GM21360 (cell line): ENCODE measurements around the gene C19orf25.
"Not testable (repeated sequence)": the region's sequence is repeated elsewhere in the genome, so short reads cannot be mapped to it uniquely, and the experiment has no call there.

Experiments used
- ATAC-seq: cut with Tn5 transposase; IDR thresholded peaks from one replicate; pipeline ENCODE4 v1.9.1; 2021; ENCODE audit warnings: mild to moderate bottlenecking, moderate library complexity; ENCODE audit not compliant: unreplicated experiment

The C19orf25 gene

DNA sequence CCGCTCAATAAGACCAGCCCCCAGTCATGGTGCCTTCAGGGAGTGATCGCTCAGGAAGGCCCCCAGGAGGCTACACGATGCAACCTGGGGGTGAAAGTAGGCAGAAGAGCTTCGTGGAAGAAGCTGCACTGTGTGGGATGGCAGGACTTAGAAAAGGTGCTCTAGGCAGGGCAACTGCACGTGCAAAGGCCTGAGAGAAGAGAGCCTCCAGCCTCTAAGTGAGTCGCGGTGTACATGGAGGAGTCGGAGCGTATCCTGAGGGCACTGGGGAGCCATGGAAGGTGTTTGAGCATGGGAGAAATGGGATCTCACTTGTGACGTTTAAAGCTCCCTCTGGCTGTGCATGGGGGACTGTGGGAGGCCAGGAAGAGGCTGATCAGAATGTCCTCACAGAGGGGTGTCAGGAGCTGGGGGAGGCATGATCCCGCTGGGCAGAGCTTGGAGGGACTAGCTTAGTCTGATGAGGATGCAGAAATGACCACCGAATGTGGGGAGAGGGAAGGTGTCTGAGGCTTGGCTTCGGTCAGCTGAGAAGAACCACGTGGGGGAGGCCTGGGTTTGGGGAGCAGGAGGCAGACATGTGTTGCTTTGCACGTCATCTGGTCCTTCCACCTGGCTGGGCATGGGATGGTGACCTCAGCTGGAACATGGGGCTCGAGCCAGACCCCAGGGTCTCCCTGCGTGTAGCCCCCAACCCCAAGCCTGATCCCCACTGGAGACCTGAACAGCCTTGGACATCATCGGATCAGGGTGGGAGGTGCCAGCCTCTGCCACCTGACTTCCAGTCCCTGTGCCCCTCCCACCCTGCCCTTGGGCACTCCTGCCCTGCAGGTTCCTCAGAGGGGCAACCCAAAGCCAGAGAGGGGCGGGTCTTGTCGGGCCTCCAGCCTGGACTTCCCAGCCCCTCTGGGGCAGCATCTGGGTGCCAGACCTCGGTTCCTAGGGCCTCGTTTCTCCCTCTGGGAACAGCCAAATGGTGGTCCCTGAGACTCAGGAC, 28.0 kb downstream of the C19orf25 start:
- ATAC-seq: no peak

DNA sequence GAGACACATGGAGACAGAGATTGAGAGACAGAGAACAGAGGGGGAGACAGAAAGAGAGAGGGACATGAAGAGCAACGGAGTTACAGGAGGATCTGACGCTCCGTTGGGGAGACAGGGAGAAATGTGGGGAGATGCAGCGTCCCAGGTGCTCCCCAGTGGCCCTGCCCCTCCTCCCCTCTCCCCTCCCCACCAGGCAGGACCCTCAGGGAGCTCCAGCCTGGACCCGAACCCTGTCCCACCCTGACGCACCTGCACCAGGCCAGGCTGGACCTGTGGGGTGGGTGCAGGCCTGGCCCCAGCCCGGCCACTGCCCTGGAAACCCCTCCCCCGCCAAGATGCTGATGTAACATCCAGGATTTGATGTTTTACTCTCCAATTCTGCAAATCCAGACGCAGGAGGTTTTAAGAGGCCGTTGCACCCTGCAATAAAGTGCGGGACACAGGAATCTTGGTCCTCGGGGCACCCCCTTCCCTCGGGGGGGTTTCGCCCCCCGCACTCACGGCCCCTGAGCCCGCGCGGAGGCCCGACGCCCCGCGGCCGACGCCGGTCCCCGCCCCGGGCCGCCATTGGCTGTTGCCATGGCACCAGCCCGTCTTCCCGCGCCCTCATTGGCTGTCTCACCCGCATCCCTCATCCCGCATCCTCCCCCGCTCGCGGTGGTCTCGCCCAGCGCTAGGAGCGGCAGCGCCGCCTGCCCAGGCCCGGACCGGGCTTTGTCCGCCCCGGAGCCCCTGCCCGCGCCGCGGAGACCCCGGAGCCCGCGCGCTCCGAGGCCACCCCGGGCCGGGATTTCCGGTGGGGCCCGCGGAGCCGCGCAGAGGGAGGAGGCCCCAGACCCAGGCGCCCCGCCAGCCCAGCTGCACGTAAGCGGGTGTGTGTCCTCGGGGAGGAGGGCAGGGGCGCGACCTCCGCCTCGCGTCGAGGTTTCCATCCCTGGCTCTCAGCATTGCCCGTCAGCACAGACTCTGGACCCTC, 29.3 kb downstream of the C19orf25 start, which contains the start of gene APC2:
Gene APC2, plus strand, starts transcription at position 655 of the 976 bp plus-strand sequence. CDS start 2,881 bp downstream, outside the sequence.
- no peak for ATAC-seq

GRCh38 chr19:1447944-1448343, 31.1 kb downstream of the C19orf25 start:
- ATAC-seq: no peak

DNA sequence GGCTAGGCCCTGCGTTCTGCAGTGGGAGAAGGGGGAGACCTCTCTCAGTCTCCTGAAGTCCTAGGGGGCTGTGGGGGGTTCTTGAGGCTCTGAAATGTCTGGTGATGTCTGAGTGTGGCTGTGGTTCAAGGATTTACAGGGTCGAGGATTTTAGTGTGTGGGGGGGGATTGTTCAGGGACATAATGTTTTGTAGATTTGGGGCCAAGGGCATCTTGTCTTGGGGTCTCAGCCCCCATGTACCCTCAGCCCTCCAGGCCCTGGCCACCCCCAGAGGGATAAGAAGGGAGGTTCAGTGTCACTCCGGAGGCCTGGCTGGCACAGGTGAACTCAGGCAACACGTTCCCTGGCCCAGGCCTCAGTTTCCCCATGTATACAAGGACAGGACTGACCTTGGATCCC, 31.5 kb downstream of the C19orf25 start:
- no peak for ATAC-seq

GRCh38 chr19:1446713-1447481, 32.1 kb downstream of the C19orf25 start:
- ATAC-seq: no peak

DNA sequence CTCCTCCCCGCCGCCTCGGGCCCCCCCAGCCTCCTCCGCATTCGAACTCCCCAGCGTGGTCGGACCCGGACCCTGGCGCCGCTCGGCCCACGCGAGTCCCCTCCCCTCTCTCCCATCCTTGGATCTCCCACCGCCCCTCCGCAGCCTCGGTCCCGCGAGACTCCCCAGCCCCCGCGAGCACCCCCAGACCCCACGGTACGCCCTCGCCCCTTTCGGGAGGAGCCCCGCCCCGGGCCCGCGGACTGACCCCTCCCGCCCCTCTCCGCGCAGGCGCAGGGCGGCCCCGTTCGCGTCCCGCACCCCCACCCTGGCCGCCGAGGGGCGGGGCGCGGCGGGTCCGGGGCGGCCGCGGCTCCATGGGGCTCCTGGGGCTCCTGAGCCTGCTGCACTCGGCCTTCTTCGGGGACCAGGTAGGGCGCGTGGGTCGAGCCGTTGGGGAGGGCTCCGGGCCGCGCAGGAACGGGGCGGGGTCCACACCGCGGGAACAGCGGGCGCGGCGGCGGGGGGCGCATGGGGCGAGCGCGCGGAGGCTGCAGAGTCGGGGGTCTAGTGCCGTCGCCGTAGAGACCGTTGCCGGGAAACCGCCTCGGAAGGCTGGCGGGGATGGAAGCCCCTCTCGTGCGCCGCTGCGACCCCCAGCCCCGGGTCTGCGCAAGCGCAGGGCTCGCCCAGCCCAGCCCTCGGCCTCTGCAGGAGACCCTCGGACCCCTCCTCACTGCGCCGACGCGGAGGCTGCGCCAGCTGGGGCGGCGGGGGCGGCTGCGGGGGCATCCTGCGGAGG, 32.9 kb downstream of the C19orf25 start:
- no peak for ATAC-seq

DNA sequence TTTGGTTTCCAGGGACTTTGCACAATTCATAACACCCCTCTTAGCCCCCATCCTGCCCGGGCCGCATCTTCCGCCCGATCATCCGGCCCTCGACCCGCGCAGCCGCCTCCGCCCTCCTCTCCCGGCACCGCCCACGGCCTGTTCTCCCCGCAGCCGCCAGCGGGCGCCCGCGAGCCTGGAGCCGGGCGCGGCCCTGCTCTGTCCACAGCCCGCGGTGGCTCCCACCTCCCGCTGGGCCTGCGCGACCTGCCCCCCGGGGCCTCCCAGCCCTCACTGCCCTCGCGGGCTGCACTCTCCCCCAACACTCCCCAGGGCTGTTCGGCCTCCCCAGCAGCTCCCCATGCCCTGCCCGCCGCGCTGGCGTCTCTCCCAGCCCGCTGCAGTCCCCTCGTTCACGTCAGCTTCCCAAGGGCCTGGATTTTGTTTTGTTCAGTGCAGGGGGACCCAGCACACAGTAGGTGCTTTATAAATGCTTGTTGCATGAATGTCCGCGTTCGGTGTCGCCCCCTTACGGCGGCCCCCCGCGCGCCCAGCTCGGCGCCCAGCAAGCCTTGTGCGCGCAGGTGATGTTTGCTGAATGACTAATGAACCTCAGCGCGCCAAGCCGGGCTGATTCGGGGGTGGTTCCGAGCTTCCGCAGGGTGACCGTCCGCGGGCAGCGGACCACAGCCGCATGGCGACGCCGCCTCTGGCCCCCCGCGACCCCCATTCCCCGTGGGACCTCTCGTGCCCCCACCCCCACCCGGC, 33.7 kb downstream of the C19orf25 start:
- ATAC-seq: peak; percentile 71

DNA sequence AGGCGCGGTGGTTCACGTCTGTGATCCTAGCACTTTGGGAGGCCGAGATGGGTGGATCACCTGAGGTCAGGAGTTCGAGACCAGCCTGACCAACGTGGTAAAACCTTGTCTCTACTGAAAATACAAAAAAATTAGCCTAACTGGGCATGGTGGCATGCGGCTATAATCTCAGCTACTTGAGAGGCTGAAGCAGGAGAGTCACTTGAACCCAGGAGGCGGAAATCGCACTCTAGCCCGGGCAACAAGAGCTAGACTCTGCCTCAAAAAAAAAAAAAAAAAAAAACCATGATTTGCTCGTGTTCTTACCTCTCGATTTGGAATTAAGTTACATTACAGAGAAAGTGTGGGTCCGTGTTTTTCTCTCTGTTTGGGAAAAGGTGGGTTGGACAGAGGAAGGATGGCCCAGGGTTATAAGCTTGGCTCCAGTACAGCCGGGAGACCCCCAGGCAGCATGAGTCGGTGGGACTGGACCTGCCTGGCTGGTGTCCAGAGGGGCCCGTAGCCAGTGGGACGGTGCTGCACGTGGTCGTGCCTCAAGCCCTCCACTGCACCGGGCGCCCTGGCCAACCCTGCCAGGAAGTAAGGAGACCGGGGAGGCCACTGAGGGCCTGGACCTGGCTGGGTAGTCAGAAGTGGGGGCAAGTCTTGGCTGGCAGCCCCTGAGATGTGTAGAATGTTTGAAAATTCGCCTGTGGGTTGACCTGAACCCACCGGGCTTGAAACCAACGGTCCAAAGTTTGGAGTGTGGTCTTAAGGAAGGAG, 37.2 kb downstream of the C19orf25 start:
- ATAC-seq: no peak

GRCh38 chr19:1441022-1441426, 38.0 kb downstream of the C19orf25 start:
- ATAC-seq: no peak

- no peak for ATAC-seq
Observed at GRCh38 chr19:1440418-1440801, 38.6 kb downstream of the C19orf25 start.

DNA sequence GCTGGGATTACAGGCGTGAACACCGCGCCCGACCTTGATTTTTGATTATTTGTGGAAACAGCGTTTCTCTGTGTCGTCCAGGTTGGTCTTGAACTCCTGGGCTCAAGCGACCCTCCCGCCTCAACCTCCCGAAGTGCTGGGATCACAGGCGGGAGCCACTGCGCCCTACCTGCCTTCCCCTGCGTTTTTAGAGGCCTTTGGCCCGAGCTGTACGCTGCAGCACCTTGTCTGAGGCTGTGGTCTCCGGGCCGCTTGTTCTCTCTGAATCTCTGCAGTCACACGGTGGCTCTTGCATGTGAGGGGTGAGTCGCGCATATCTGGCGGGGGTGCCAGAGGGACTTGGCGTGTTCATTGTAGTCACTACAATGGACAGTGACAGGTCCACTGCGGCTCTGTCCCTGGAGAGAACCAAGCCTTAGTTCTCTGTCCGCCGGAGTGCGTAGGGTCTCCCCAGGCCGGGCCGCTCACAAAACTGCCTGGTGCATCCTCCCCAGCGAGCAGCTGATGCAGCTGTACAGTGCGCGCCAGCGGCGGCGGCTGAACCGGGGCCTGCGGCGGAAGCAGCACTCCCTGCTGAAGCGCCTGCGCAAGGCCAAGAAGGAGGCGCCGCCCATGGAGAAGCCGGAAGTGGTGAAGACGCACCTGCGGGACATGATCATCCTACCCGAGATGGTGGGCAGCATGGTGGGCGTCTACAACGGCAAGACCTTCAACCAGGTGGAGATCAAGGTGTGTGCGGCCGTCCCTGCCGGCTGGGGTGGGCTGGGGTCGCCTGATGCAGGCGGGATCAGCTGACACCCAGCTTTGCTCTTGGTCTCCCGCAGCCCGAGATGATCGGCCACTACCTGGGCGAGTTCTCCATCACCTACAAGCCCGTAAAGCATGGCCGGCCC, 39.2 kb downstream of the C19orf25 start:
- ATAC-seq: not testable (repeated sequence)

DNA sequence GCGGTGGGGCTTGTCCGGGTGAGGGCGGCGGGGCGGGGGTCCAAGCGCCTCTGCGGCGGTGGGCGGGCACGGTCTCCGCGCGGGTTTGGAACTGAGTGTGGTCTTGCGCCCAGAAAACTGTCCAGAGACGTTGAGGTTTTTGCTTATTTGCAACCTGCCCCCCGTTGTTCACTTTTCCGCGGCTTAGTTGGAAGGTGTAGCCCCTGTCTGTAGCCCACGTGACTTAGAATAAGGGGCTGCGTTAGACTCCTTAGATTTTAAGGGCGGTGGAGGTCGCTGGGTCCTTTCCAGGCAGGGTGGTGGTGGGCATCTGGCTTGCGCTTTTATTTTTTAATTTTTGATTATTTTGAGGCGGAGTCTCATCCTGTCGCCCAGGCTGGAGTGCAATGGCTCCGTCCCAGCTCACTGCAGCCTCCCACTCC, 40.1 kb downstream of the C19orf25 start:
- no peak for ATAC-seq

DNA sequence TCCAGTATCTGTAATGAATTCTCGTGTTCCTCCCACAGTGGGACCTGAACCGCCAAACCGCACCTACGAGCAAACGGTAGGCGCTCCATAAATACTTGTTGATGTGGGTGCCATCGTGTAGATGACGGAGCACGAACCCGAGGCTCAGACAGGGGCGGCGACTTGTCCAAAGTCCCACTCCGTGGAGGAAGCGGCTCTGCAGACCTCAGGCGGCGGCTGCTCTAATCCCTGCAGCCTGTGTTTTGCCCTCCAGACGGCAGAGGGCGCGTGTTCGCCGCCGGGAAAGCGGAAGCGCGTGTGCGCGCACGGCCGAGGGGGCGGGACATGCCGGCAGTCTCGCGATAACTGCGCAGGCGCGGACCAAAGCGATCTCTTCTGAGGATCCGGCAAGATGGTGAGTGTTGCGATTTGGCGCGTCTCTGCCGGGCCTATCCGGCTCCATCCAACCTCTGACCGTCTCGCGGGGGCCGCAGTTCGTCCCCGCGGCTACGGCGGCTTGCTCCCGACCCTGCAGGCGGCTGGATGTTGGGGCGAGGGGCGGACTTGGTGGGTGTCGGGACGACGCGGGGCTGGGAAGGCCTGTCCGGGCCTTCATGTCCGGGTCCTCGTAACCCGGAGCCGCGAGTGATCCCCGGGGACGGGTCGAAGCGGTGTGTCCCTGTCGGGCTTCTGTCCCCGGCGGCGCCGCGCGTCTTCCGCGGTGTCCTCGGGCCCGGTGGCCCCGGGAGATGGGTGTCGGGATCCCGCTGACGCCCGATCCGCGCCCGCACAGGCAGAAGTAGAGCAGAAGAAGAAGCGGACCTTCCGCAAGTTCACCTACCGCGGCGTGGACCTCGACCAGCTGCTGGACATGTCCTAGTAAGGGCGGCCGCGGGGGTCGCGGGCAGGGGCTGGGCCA, 40.7 kb downstream of the C19orf25 start, which contains the start of gene RPS15:
Gene RPS15, plus strand, starts transcription at position 362 of the 898 bp plus-strand sequence. Its CDS starts 30 bp downstream, at position 392.
- ATAC-seq: peak; percentile 84

DNA sequence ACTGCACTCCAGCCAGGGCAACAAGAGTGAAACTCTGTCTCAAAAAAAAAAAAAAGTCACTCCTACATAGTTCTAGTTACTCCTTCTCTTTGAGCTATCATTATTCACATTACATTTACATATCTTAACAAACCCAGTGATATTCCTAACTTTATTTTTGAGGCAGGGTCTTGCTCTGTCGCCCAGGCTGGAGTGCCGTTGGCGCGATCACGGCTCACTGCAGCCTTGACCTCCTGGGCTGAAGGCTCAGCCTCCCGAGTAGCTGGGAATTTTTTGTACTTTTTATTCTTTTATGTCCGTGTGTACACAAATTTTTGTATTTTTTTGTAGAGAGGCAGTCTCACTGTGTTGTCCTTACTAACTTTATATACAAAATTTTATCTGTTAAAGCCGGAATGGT, 41.4 kb downstream of the C19orf25 start:
- no peak for ATAC-seq

GRCh38 chr19:1435378-1435989, 43.5 kb downstream of the C19orf25 start:
- no peak for ATAC-seq
